Vagina (tissue), 2 donors: ENCODE measurements around the gene SYNE1.

Experiments
- CTCF ChIP-seq, 3 experiments: fragments of 450-650 bp in 2 of 3; fragments of 200-600 bp in 1 of 3; sonication (generic) in 1 of 3; IDR thresholded peaks; one replicate each; pipeline ENCODE4 v1.5.1; 2017 to 2019; ENCODE audit warnings: antibody characterized with exemption in 3 of 3, mild to moderate bottlenecking in 2 of 3, moderate library complexity in 2 of 3
- POLR2A ChIP-seq, 2 donors: fragments of 450-650 bp; IDR thresholded peaks; one replicate each; pipeline ENCODE4 v1.6.1; 2017; ENCODE audit warnings: antibody characterized with exemption in 2 of 2, mild to moderate bottlenecking in 2 of 2, moderate library complexity in 2 of 2
- POLR2AphosphoS5 ChIP-seq, 2 donors: sonication (generic); formaldehyde crosslinking; IDR thresholded peaks; one replicate each; pipeline ENCODE4 v1.9.0; 2017; ENCODE audit warnings: antibody characterized with exemption in 2 of 2, mild to moderate bottlenecking in 2 of 2, low read depth in 1 of 2; ENCODE audit not compliant: insufficient read depth in 1 of 2

DNA sequence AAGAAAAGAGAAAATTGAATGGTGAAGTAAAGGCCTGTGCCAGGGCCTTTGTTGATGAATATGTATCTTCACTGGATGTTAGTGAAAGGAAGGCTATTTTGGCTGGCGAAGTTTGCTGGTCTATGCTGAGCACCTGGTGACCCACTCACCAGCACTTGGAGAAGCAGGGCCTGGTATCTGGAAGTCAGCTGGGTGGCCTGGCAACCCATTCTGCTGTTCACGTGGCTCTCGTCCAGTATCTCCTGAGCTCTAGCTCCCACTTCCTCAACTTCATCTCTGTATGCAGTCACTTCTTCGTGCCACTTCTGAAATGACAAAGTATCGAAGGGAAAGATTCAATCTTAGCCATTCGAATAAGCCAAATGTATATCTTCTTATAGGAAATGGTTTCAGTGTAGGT is 283.7 kb downstream of the SYNE1 start:
- TF ChIP-seq POLR2A (IDR thresholded peaks at IDR 0.05), result no peak
- no peak for TF ChIP-seq CTCF (IDR thresholded peaks at IDR 0.05)
- no peak for TF ChIP-seq POLR2AphosphoS5 (IDR thresholded peaks at IDR 0.05; ENCODE audit: insufficient read depth in 1 of 2, low read depth in 1 of 2)
